GM12878 (cell line): Measurements from ENCODE around the gene SLC39A11. TPM values are rescaled to one million over a fixed set of nuclear protein-coding genes. Genes with fewer than 3 reads are reported as not detected.

ENCODE experiments used
- ATAC-seq: fragments of 200-7000 bp; cut with Tn5 transposase; 3 replicates; pipeline ENCODE4 v1.9.1; 2020; ENCODE audit warnings: mild to moderate bottlenecking, moderate library complexity
- BruUV-seq: library from RNA; stranded (reverse); fragments of 400-500 nt; replicated peaks from 2 replicates; lab custom pipeline; 2021; lab: Mats Ljungman, UMichigan
- CTCF ChIA-PET: fragments of 300-600 bp; sonication (Branson Sonifier 250); formaldehyde crosslinking; extraction: SDS; loops from one replicate; lab custom pipeline; 2021; ENCODE audit warnings: inconsistent platforms; lab: Yijun Ruan, JAX
- POLR2A ChIA-PET: fragments of 350-600 bp; formaldehyde crosslinking; extraction: SDS; loops from one replicate; lab custom pipeline; 2021; ENCODE audit warnings: inconsistent platforms; lab: Charles Lee
- RAD21 ChIA-PET: fragments of 300-600 bp; sonication (Branson Sonifier 250); formaldehyde crosslinking; loops from one replicate; lab custom pipeline; 2023; ENCODE audit warnings: antibody characterized with exemption; ENCODE audit not compliant: unreplicated experiment; lab: Charles Lee
- SMC1A ChIA-PET: fragments of 300-600 bp; sonication (Branson Sonifier 250); formaldehyde crosslinking; loops from one replicate; lab custom pipeline; 2023; ENCODE audit not compliant: unreplicated experiment, uncharacterized antibody; lab: Charles Lee
- DNase-seq: peaks from one replicate; pipeline ENCODE4 v3.0.0-alpha.2; 2011; ENCODE audit warnings: low read depth, low spot score
- FAIRE-seq: peaks from 3 replicates; lab custom pipeline; 2011; peaks lifted over from hg19 to GRCh38; lab: Jason Lieb, UNC
- H2AFZ ChIP-seq: 2 replicates; pipeline ENCODE4 v1.6.0; 2011; ENCODE audit warnings: low read depth, low read length, control low read depth; ENCODE audit not compliant: control insufficient read depth
- H3K27ac ChIP-seq: 2 replicates; pipeline ENCODE4 v1.5.1; 2011; ENCODE audit warnings: control low read depth; ENCODE audit not compliant: control insufficient read depth, insufficient read depth
- H3K27me3 ChIP-seq, 2 experiments: replicated peaks in 1 of 2; 2 replicates each; pipeline versions ENCODE4 v1.6.0 to v1.6.1; 2011; ENCODE audit warnings: low read length in 1 of 2; ENCODE audit not compliant: control insufficient read depth in 2 of 2, insufficient read depth in 2 of 2
- H3K36me3 ChIP-seq, 2 experiments: 2 replicates each; pipeline ENCODE4 v1.5.1; 2011; ENCODE audit warnings: low read length in 1 of 2; ENCODE audit not compliant: control insufficient read depth in 2 of 2, insufficient read depth in 2 of 2
- H3K4me1 ChIP-seq: 2 replicates; pipeline ENCODE4 v1.6.1; 2011; ENCODE audit warnings: mild to moderate bottlenecking, low read length, moderate library complexity, mixed read lengths; ENCODE audit not compliant: control insufficient read depth, insufficient read depth
- H3K4me2 ChIP-seq: 2 replicates; pipeline ENCODE4 v1.6.0; 2011; ENCODE audit warnings: control low read depth; ENCODE audit not compliant: control insufficient read depth, insufficient read depth
- H3K4me3 ChIP-seq: fragments of 200-600 bp; sonication (generic); 2 replicates; pipeline ENCODE4 v1.5.1; 2016
- H3K79me2 ChIP-seq: 2 replicates; pipeline ENCODE4 v1.6.0; 2011; ENCODE audit warnings: low read length; ENCODE audit not compliant: control insufficient read depth, insufficient read depth
- H3K9ac ChIP-seq: 2 replicates; pipeline ENCODE4 v1.8.0; 2011; ENCODE audit warnings: low read length, control low read depth, mixed read lengths; ENCODE audit not compliant: control insufficient read depth, insufficient read depth
- H3K9me3 ChIP-seq: replicated peaks from 3 replicates; pipeline ENCODE4 v1.5.1; 2011; ENCODE audit warnings: mild to moderate bottlenecking, low read length; ENCODE audit not compliant: control insufficient read depth, insufficient read depth
- H4K20me1 ChIP-seq: 2 replicates; pipeline ENCODE4 v1.6.0; 2011; ENCODE audit not compliant: control insufficient read depth, insufficient read depth
- BHLHE40 ChIP-seq, 2 experiments: fragments of 450-650 bp in 1 of 2; IDR thresholded peaks; 2 replicates each; pipeline ENCODE4 v1.6.1; 2011 to 2017; ENCODE audit warnings: low read depth in 2 of 2, borderline replicate concordance in 1 of 2, improper control_type of control experiment in 1 of 2, low read length in 1 of 2, mild to moderate bottlenecking in 1 of 2
- CBX3 ChIP-seq: fragments of 200-600 bp; sonication (generic); IDR thresholded peaks from 2 replicates; pipeline ENCODE4 v1.6.1; 2016; ENCODE audit warnings: low read depth, borderline replicate concordance
- CREB1 ChIP-seq: IDR thresholded peaks from 2 replicates; pipeline ENCODE4 v1.6.1; 2012; ENCODE audit warnings: low read depth, mild to moderate bottlenecking, inconsistent platforms
- FOXM1 ChIP-seq: IDR thresholded peaks from 2 replicates; pipeline ENCODE4 v1.6.1; 2012; ENCODE audit warnings: low read depth, mild to moderate bottlenecking, inconsistent platforms, low read length, moderate library complexity
- IRF5 ChIP-seq: fragments of 450-650 bp; IDR thresholded peaks from 2 replicates; pipeline ENCODE4 v1.6.1; 2017; ENCODE audit warnings: borderline replicate concordance
- KDM1A ChIP-seq: fragments of 200-600 bp; sonication (generic); IDR thresholded peaks from 2 replicates; pipeline ENCODE4 v1.6.1; 2016; ENCODE audit warnings: borderline replicate concordance
- MEF2A ChIP-seq: IDR thresholded peaks from 2 replicates; pipeline ENCODE4 v1.6.1; 2011; ENCODE audit warnings: low read depth, mild to moderate bottlenecking, low read length, moderate library complexity; ENCODE audit not compliant: insufficient read depth
- POLR2AphosphoS5 ChIP-seq: IDR thresholded peaks from 2 replicates; pipeline ENCODE4 v1.6.1; 2011; ENCODE audit warnings: mild to moderate bottlenecking, low read length, inconsistent platforms
- RBBP5 ChIP-seq: fragments of 200-600 bp; sonication (generic); conservative IDR thresholded peaks from 2 replicates; pipeline ENCODE4 v1.6.1; 2016
- SMAD5 ChIP-seq: IDR thresholded peaks from 2 replicates; pipeline ENCODE4 v1.6.1; 2016; ENCODE audit warnings: antibody characterized with exemption, low read depth
- TAF1 ChIP-seq: IDR thresholded peaks from 2 replicates; pipeline ENCODE4 v1.6.1; 2011; ENCODE audit warnings: mild to moderate bottlenecking, low read depth, low read length, borderline replicate concordance
- ZBTB33 ChIP-seq: fragments of 450-650 bp; IDR thresholded peaks from 2 replicates; pipeline ENCODE4 v1.6.1; 2017; ENCODE audit warnings: mild to moderate bottlenecking
- ZNF217 ChIP-seq: fragments of 450-650 bp; IDR thresholded peaks from 2 replicates; pipeline ENCODE4 v1.6.1; 2017; ENCODE audit warnings: antibody characterized with exemption, mild to moderate bottlenecking
- ZNF592 ChIP-seq: fragments of 450-650 bp; IDR thresholded peaks from 2 replicates; pipeline ENCODE4 v1.6.1; 2017; ENCODE audit warnings: mild to moderate bottlenecking, moderate library complexity
- WGBS: methylation state at CpG from one replicate; pipeline ENCODE4 v1.1.6; 2016; ENCODE audit warnings: low lambda C conversion rate; ENCODE audit not compliant: insufficient replicate concordance, insufficient coverage; ENCODE audit errors: missing lambda C conversion rate; 5-methylcytosine and 5-hydroxymethylcytosine counted together
- in situ Hi-C: fragments of 300-500 bp; cut with MboI; formaldehyde crosslinking; loops from 9 replicates; pipeline ENCODE4 v1.14.3; 2018; ENCODE audit warnings: mixed read lengths
- intact Hi-C: fragments of 100-400 bp; cut with micrococcal nuclease; formaldehyde crosslinking; loops from one replicate; pipeline ENCODE4 v1.14.2; 2022; ENCODE audit not compliant: unreplicated experiment
- polyA plus RNA-seq, 11 experiments: library from polyadenylated mRNA; depleted of rRNA in 4 of 11; unstranded in 6 of 11; stranded (reverse) in 5 of 11; fragments of >200 nt; fragmentation: Nextera tagmentation in 4 of 11; fragmentation: Illumina TruSeq in 1 of 11; extraction: Ambion mirVana in 4 of 11; extraction: Trizol in 1 of 11; gene quantifications; 1 replicate in 1 of 11; 2 replicates in 10 of 11; pipeline versions ENCODE4 v1.2.1 to v1.2.3, GENCODE V29; 2011 to 2016; ENCODE audit warnings: inconsistent platforms in 2 of 11, missing spikeins in 2 of 11, low read depth in 1 of 11
- total RNA-seq, 4 experiments: library from RNA; depleted of rRNA in 3 of 4; stranded (reverse); fragments of >200 nt in 3 of 4; fragmentation: Illumina TruSeq in 1 of 4; extraction: Trizol in 1 of 4; gene quantifications; 2 replicates each; pipeline versions ENCODE4 v1.2.1 to v1.2.3, GENCODE V29; 2013 to 2021
- TF ChIP-seq, protein P1 (sequence below): fragments of 150-350 bp; IDR thresholded peaks from 2 replicates; pipeline ENCODE4 v1.6.1; 2016; ENCODE audit warnings: low read depth, low read length

SLC39A11 gene
- total and polyA plus RNA-seq, 10 of the 15 experiments (the other 5 are each of a cell fraction or from before 2014, with no cell fraction given) = 8.6 to 23.8 (median 14.0) TPM

- ATAC-seq = no peak
- Histone ChIP-seq H3K79me2 (no peaks in the 10 kb centered on the region), H3K36me3 (no peaks in the 10 kb centered on the region), H3K9me3 (no peaks in the 10 kb centered on the region; the same call in 2 of the 3 replicates), H3K27me3 (no peaks in the 10 kb centered on the region), H3K4me3 (no peak overlapping the region), H4K20me1 (no peaks in the 10 kb centered on the region), H2AFZ (no peak overlapping the region), H3K27ac (no peak overlapping the region), H3K4me1 (peaks cover 10% of the 10 kb centered on the region; the same call in 1 of the 2 replicates), H3K4me2 (no peak overlapping the region), H3K9ac (no peak overlapping the region)
- RAD21 ChIA-PET = no interaction called here
- in situ Hi-C loops (no loop called here), intact Hi-C loops (no loop called here)
- no TSS peak for BruUV-seq
- DNase-seq = no peak
- SMC1A ChIA-PET = no interaction called here
- FAIRE-seq = no peak
- CTCF ChIA-PET = no interaction called here
- POLR2A ChIA-PET = no interaction called here
- WGBS = 94% methylated on average over 2 of the region's 2 CpGs
- TF ChIP-seq ZNF592 (no peak), KDM1A (no peak), BHLHE40 (IDR thresholded peaks at IDR 0.05; ENCODE audit: borderline replicate concordance in 1 of 2, low read depth in 2 of 2, low read length in 1 of 2) (no peak), CREB1 (no peak), TAF1 (no peak), FOXM1 (no peak), ZNF217 (no peak), POLR2AphosphoS5 (no peak), RBBP5 (no peak), MEF2A (no peak), CBX3 (no peak), ZBTB33 (no peak), IRF5 (no peak), SMAD5 (no peak)
- TF ChIP-seq, protein P1, sequence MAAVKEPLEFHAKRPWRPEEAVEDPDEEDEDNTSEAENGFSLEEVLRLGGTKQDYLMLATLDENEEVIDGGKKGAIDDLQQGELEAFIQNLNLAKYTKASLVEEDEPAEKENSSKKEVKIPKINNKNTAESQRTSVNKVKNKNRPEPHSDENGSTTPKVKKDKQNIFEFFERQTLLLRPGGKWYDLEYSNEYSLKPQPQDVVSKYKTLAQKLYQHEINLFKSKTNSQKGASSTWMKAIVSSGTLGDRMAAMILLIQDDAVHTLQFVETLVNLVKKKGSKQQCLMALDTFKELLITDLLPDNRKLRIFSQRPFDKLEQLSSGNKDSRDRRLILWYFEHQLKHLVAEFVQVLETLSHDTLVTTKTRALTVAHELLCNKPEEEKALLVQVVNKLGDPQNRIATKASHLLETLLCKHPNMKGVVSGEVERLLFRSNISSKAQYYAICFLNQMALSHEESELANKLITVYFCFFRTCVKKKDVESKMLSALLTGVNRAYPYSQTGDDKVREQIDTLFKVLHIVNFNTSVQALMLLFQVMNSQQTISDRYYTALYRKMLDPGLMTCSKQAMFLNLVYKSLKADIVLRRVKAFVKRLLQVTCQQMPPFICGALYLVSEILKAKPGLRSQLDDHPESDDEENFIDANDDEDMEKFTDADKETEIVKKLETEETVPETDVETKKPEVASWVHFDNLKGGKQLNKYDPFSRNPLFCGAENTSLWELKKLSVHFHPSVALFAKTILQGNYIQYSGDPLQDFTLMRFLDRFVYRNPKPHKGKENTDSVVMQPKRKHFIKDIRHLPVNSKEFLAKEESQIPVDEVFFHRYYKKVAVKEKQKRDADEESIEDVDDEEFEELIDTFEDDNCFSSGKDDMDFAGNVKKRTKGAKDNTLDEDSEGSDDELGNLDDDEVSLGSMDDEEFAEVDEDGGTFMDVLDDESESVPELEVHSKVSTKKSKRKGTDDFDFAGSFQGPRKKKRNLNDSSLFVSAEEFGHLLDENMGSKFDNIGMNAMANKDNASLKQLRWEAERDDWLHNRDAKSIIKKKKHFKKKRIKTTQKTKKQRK = no peak
Observed at GRCh38 chr17:72707881-72708280, 384.6 kb downstream of the SLC39A11 start.
